A549 (cell line): ENCODE results near the gene ABCC2.

ENCODE experiments used
- ATOH8 ChIP-seq: fragments of 250-450 bp; sonication (Bioruptor Pico); IDR thresholded peaks from 2 replicates; pipeline ENCODE4 v1.5.0; 2020; ENCODE audit warnings: low read depth, mild to moderate bottlenecking, moderate library complexity
- CHD2 ChIP-seq: fragments of 150-350 bp; IDR thresholded peaks from 2 replicates; pipeline ENCODE4 v1.6.1; 2014; ENCODE audit warnings: low read length; ENCODE audit not compliant: partially characterized antibody
- CTCF ChIP-seq: fragments of >200 bp; sonication (Bioruptor Twin); formaldehyde crosslinking; IDR thresholded peaks from 3 replicates; pipeline ENCODE4 v1.5.1; 2016
- FOXS1 ChIP-seq: fragments of 250-450 bp; sonication (Bioruptor Pico); IDR thresholded peaks from 2 replicates; pipeline ENCODE4 v1.5.0; 2020; ENCODE audit warnings: mild to moderate bottlenecking, moderate library complexity
- JUN ChIP-seq, 2 experiments: fragments of >200 bp; sonication (Bioruptor Twin); formaldehyde crosslinking; IDR thresholded peaks; 2 replicates in 1 of 2; 3 replicates in 1 of 2; pipeline ENCODE4 v1.6.1; 2016 to 2017
- MAFK ChIP-seq: fragments of 450-650 bp; IDR thresholded peaks from 2 replicates; pipeline ENCODE4 v1.6.1; 2014; ENCODE audit not compliant: partially characterized antibody
- RCOR1 ChIP-seq: fragments of 150-350 bp; IDR thresholded peaks from 2 replicates; pipeline ENCODE4 v1.6.1; 2014; ENCODE audit warnings: antibody characterized with exemption, low read length, low read depth
- REST ChIP-seq: fragments of 200-600 bp; sonication (generic); IDR thresholded peaks from 2 replicates; pipeline ENCODE4 v1.6.1; 2016; ENCODE audit warnings: antibody characterized with exemption, mild to moderate bottlenecking, moderate library complexity
- RFX5 ChIP-seq: fragments of 450-650 bp; IDR thresholded peaks from 2 replicates; pipeline ENCODE4 v1.7.1; 2014; ENCODE audit warnings: antibody characterized with exemption, mild to moderate bottlenecking, moderate library complexity
- SMC3 ChIP-seq: fragments of >200 bp; sonication (Bioruptor Twin); formaldehyde crosslinking; IDR thresholded peaks from 3 replicates; pipeline ENCODE4 v1.6.1; 2018; ENCODE audit warnings: inconsistent platforms
- SREBF2 ChIP-seq: fragments of 450-650 bp; IDR thresholded peaks from 2 replicates; pipeline ENCODE4 v1.6.1; 2014; ENCODE audit warnings: mild to moderate bottlenecking, moderate library complexity
- ZFP36 ChIP-seq: fragments of 450-650 bp; IDR thresholded peaks from 2 replicates; pipeline ENCODE4 v1.6.1; 2014; ENCODE audit warnings: borderline replicate concordance; ENCODE audit not compliant: partially characterized antibody

- TF ChIP-seq RCOR1 (no peak), ZFP36 (no peak), FOXS1 (CRISPR knock-in tag) (no peak), RFX5 (no peak), SMC3 (no peak), CTCF (no peak), CHD2 (no peak), REST (no peak), ATOH8 (CRISPR knock-in tag) (no peak), MAFK (no peak), SREBF2 (no peak), JUN (IDR thresholded peaks at IDR 0.05) (no peak)
These were observed 90.1 kb downstream of the ABCC2 start for GRCh38 chr10:99872367-99873162.
